ENCODE results near the gene HINFP. TPM values are rescaled to one million over a fixed set of nuclear protein-coding genes. Genes with fewer than 3 reads are reported as not detected.
A peak's percentile ranks its signal among the peaks of the same experiment; 100 is the strongest.

The HINFP gene
- total and polyA plus RNA-seq, 9 of the 15 experiments (the other 6 are each of a cell fraction or from before 2014, with no cell fraction given): 13.8 to 34.1 (median 22.5) TPM

GRCh38 chr11:119084663-119085436 lies 36.5 kb upstream of the HINFP start, which contains the start of gene HMBS (continued):
- TF ChIP-seq ATF2 (CRISPR knock-in tag; IDR thresholded peaks at IDR 0.05): no peak
- TF ChIP-seq ID3 (CRISPR knock-in tag; IDR thresholded peaks at IDR 0.05): no peak
- TF ChIP-seq ID3 (tag; IDR thresholded peaks at IDR 0.05): peak; percentile 74; the same call in 1 of the 2 replicates
- TF ChIP-seq ZNF253 (CRISPR knock-in tag; conservative IDR thresholded peaks at IDR 0.05): no peak
- peak; percentile 63 for TF ChIP-seq TAF9B (IDR thresholded peaks at IDR 0.05; ENCODE audit: partially characterized antibody)
- no peak for TF ChIP-seq ZKSCAN3 (CRISPR knock-in tag; IDR thresholded peaks at IDR 0.05)
- TF ChIP-seq ZNF609 (CRISPR knock-in tag; IDR thresholded peaks at IDR 0.05; ENCODE audit: borderline replicate concordance): no peak
- no peak for TF ChIP-seq HINFP (tag; conservative IDR thresholded peaks at IDR 0.05; ENCODE audit: low read depth)
- no peak for TF ChIP-seq HIVEP1 (CRISPR knock-in tag; IDR thresholded peaks at IDR 0.05)
- TF ChIP-seq ASH1L (IDR thresholded peaks at IDR 0.05; ENCODE audit: borderline replicate concordance, low read depth, partially characterized antibody): peak; percentile 69
- TF ChIP-seq GABPA (tag; conservative IDR thresholded peaks at IDR 0.05; ENCODE audit: low read depth): peak; percentile 95
- no peak for TF ChIP-seq ZKSCAN1 (IDR thresholded peaks at IDR 0.05; ENCODE audit: low read depth, low read length)
- TF ChIP-seq ZNF133 (CRISPR knock-in tag; IDR thresholded peaks at IDR 0.05): no peak
- no peak for TF ChIP-seq ZNF76 (CRISPR knock-in tag; IDR thresholded peaks at IDR 0.05; ENCODE audit: borderline replicate concordance)
- no peak for TF ChIP-seq ILK (tag; IDR thresholded peaks at IDR 0.05; ENCODE audit: borderline replicate concordance, low read depth)
- TF ChIP-seq CBX1 (IDR thresholded peaks at IDR 0.05; ENCODE audit: low read depth): 0 out of 2 replicates have a peak, but pooled peaks have one; percentile 10
- TF ChIP-seq BRD4 (IDR thresholded peaks at IDR 0.05): no peak
- no peak for TF ChIP-seq ZNF280B (CRISPR knock-in tag; IDR thresholded peaks at IDR 0.05)
